ENCODE results near the gene PHEX. TPM values are rescaled to one million over a fixed set of nuclear protein-coding genes. Genes with fewer than 3 reads are reported as not detected.

PHEX gene
- polyA plus RNA-seq, 3 donors = 0.03 TPM; not detected in 2

DNA sequence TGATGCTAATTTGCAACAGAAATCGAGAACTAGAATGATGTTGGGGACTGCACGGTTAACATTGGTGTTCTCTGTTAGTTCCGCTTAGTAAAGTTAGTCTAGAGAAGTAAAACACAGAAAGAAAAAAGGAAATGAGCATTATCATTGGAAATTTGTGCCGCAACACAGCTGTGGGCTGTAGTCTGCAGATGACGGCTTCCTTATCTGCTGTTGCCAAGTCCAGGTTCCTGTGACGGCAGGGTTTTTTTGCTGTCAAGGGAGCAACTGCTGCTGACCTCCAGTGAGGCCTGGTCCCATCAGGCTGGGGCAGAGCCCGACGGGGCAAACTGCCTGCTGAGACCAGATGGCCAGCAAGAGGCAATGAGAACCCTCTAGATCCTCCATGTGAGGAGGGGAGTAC lies 38.9 kb upstream of the PHEX start:
- Histone ChIP-seq H2AFZ (ENCODE audit: insufficient read depth, low read depth, low read length, poor library complexity, severe bottlenecking) (no peak overlapping the region), H3K79me2 (ENCODE audit: insufficient read depth, low read length) (no peaks in the 10 kb centered on the region), H3K9me3 (replicated peaks in 1 of 2; ENCODE audit: control insufficient read depth in 1 of 2, insufficient read depth in 1 of 2, low read length in 2 of 2) (no peaks in the 10 kb centered on the region), H3K27ac (ENCODE audit: low read depth in 1 of 2, low read length in 2 of 2) (peak overlapping the region; percentile 89 to 97), H3K4me1 (ENCODE audit: control insufficient read depth in 1 of 2, insufficient read depth in 2 of 2, low read length in 2 of 2) (peaks cover 66 to 71% of the 10 kb centered on the region in 2 donors), H3K9ac (ENCODE audit: insufficient read depth, low read length, poor library complexity, severe bottlenecking) (peak overlapping the region; percentile 47), H3K27me3 (ENCODE audit: control insufficient read depth in 2 of 2, insufficient read depth in 2 of 2, low read length in 2 of 2) (no peaks in the 10 kb centered on the region), H4K20me1 (ENCODE audit: insufficient read depth, low read length) (no peaks in the 10 kb centered on the region), H3K36me3 (replicated peaks in 1 of 2; ENCODE audit: control insufficient read depth in 1 of 2, insufficient read depth in 2 of 2, low read length in 2 of 2) (no peaks in the 10 kb centered on the region), H3K4me3 (replicated peaks in 1 of 3; ENCODE audit: low read depth in 2 of 3, low read length in 3 of 3) (no peak overlapping the region), H3K4me2 (replicated peaks; ENCODE audit: extremely low read depth, low read length, poor library complexity, severe bottlenecking) (no peak overlapping the region)
- H3K4me3 Mint-ChIP-seq = no peak overlapping the region
- H3K27me3 Mint-ChIP-seq (ENCODE audit: low read depth in 3 of 3) = peaks cover 0 to 12% (median 0%) of the 10 kb centered on the region in 3 donors
- H3K36me3 Mint-ChIP-seq = peaks cover 7 to 11% of the 10 kb centered on the region in 2 donors
- TF ChIP-seq, protein P1, sequence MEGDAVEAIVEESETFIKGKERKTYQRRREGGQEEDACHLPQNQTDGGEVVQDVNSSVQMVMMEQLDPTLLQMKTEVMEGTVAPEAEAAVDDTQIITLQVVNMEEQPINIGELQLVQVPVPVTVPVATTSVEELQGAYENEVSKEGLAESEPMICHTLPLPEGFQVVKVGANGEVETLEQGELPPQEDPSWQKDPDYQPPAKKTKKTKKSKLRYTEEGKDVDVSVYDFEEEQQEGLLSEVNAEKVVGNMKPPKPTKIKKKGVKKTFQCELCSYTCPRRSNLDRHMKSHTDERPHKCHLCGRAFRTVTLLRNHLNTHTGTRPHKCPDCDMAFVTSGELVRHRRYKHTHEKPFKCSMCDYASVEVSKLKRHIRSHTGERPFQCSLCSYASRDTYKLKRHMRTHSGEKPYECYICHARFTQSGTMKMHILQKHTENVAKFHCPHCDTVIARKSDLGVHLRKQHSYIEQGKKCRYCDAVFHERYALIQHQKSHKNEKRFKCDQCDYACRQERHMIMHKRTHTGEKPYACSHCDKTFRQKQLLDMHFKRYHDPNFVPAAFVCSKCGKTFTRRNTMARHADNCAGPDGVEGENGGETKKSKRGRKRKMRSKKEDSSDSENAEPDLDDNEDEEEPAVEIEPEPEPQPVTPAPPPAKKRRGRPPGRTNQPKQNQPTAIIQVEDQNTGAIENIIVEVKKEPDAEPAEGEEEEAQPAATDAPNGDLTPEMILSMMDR (IDR thresholded peaks at IDR 0.05) = no peak
- peaks cover 0 to 9% (median 1%) of the 10 kb centered on the region in 7 donors for H3K9me3 Mint-ChIP-seq
- peak; percentile 84 to 87 (median 85) for DNase-seq
- WGBS (ENCODE audit: insufficient coverage) = 0% methylated on average over 4 of the region's 8 CpGs
- peaks cover 68% of the 10 kb centered on the region for H3K4me1 Mint-ChIP-seq
- H3K27ac Mint-ChIP-seq = peak overlapping the region; percentile 93 to 98 (median 96)
- intact Hi-C loops (cut with micrococcal nuclease) = loop anchor here in 1 of 2 donors (10.0 kb wide), 1 partner anchor 52 kb away; no protein-coding TSS in a partner anchor

DNA sequence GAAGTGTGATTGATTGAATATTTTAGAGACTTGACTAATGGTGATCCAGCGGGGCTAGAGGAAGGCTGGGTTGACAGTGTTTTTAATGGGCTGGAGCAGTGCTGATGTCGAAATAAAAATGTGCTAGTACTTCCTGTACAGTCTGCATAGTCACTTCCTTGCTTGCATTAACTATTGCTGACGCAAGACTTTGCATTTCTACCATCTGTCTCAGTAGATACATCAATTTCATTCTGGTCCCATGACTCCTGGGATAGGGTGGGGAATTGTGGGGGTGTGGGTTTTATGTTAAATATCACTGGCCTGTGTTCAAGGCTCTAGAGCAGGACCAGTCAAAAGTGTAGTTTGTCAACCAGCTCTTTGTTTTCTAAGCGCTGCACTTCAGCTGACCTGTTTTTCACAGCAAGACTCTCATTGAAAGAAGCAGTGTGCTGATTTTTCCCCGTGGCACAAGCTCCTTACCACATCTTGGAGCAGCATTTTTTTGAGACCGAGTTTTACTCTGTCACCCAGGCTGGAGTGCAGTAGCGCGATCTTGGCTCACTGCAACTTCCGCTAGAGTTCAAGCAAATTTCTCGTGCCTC lies 35.2 kb upstream of the PHEX start:
- Histone ChIP-seq H3K4me1 (ENCODE audit: control insufficient read depth in 1 of 2, insufficient read depth in 2 of 2, low read length in 2 of 2) (peaks cover 54 to 57% of the 10 kb centered on the region in 2 donors), H3K27ac (ENCODE audit: low read depth in 1 of 2, low read length in 2 of 2) (peak overlapping the region; percentile 81 to 86), H4K20me1 (ENCODE audit: insufficient read depth, low read length) (no peaks in the 10 kb centered on the region), H3K9ac (ENCODE audit: insufficient read depth, low read length, poor library complexity, severe bottlenecking) (no peak overlapping the region), H3K36me3 (replicated peaks in 1 of 2; ENCODE audit: control insufficient read depth in 1 of 2, insufficient read depth in 2 of 2, low read length in 2 of 2) (no peaks in the 10 kb centered on the region), H3K4me2 (replicated peaks; ENCODE audit: extremely low read depth, low read length, poor library complexity, severe bottlenecking) (peak overlapping the region; percentile 38), H3K27me3 (ENCODE audit: control insufficient read depth in 2 of 2, insufficient read depth in 2 of 2, low read length in 2 of 2) (no peaks in the 10 kb centered on the region), H3K79me2 (ENCODE audit: insufficient read depth, low read length) (no peaks in the 10 kb centered on the region), H3K4me3 (replicated peaks in 1 of 3; ENCODE audit: low read depth in 2 of 3, low read length in 3 of 3) (peak overlapping the region in 1 of 3 experiments; percentile 12), H2AFZ (ENCODE audit: insufficient read depth, low read depth, low read length, poor library complexity, severe bottlenecking) (no peak overlapping the region), H3K9me3 (replicated peaks in 1 of 2; ENCODE audit: control insufficient read depth in 1 of 2, insufficient read depth in 1 of 2, low read length in 2 of 2) (no peaks in the 10 kb centered on the region)
- Mint-ChIP-seq H3K9me3 (peaks cover 0 to 7% (median 3%) of the 10 kb centered on the region in 7 donors), H3K36me3 (peaks cover 0 to 5% of the 10 kb centered on the region in 2 donors), H3K4me1 (peaks cover 50% of the 10 kb centered on the region), H3K27ac (peak overlapping the region; percentile 90 to 97 (median 92)), H3K27me3 (ENCODE audit: low read depth in 3 of 3) (peaks cover 0 to 10% (median 0%) of the 10 kb centered on the region in 3 donors), H3K4me3 (no peak overlapping the region)
- WGBS (ENCODE audit: insufficient coverage) = 10% methylated on average over 2 of the region's 10 CpGs
- peak; percentile 79 to 90 (median 86) for DNase-seq
- intact Hi-C loops (cut with micrococcal nuclease) = loop anchor here in 1 of 2 donors (10.0 kb wide), 1 partner anchor 48 kb away; no protein-coding TSS in a partner anchor
- TF ChIP-seq, protein P1 (IDR thresholded peaks at IDR 0.05) = no peak
